ENCODE data around the gene CNGA2.

Gene CNGA2

DNA sequence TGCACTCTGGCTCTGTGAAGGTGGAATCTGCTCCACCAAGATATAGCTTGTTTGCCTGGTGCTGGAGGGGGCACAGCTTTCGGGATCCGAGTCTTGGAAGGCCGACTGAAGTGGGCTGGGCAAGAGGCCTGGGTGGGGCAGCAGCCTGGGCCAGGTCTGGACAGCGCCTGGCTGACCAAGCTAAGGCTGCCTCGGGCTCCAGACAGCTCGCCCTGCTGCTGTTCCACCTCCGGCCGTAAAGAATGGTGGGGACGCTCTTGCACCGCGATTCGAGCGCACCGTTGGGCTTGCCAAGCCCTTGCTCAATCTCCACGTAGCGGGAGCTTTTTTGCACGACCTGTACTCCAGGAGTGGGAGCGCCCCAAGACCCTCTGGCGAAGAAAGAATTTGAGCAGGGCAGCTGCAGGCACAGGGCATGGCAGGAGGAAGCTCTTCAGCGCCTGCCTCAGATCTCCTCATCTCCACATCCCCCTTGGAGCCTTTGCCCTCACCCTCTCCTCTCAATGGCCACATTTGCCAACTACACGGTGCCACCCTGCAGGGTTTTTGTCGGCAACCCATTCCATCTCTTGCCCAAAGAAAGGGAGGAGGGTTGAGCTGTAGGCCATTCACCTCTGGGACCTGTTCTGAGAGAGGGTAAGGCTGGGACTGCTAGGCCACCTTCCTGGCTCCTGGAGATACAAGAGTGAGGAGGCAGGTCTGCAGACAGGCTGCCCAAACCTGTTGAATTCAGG, 18.9 kb downstream of the CNGA2 start:
- DNase-seq (ENCODE audit: low spot score): no peak

DNA sequence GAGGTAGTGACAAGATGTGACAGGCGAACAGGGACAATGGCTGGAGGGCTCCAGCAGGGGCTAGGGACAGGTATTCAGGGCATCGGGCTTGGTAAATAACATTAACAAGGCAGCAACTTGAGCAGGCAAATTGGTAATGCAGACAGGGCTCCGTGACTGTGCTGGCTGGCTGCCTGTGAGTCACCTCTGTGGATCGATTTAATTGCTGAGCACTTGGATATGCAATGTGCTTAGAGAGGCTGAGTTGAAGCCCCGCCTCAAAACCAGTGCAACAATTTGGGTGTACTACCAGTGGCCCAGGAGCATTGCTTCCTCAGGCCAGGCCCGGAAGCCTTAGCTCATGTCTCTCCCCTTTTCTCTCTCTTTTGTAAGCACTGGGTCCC, 19.5 kb downstream of the CNGA2 start:
- no peak for DNase-seq (ENCODE audit: low spot score)

DNA sequence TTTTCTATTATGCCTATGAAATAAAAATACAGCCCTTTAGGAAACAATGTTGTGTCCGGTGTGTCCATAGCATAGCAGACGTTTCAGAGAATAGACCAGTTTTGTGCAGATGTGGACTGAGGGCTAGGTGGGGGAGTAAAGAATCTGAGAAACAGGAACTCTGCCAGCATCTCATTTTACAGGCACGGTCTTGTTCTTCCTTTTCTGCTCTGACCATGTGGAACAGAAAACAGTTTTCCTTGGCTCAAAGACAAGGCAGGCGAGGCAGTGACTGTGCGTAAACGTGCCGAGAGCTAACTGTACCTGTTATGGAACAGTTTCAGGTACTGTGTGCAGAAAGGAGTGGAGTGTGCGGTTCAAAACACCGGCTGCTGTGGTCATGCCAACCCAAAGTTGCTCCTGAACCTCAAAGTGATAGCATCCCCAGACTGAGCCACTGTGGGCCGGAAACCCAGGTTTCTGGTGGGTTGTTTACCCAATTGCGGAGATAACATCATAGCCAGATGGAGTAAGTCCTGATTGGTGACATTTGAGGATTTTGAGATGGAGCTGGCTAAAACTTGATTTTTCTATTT, 20.2 kb downstream of the CNGA2 start:
- DNase-seq (ENCODE audit: low spot score): no peak

DNA sequence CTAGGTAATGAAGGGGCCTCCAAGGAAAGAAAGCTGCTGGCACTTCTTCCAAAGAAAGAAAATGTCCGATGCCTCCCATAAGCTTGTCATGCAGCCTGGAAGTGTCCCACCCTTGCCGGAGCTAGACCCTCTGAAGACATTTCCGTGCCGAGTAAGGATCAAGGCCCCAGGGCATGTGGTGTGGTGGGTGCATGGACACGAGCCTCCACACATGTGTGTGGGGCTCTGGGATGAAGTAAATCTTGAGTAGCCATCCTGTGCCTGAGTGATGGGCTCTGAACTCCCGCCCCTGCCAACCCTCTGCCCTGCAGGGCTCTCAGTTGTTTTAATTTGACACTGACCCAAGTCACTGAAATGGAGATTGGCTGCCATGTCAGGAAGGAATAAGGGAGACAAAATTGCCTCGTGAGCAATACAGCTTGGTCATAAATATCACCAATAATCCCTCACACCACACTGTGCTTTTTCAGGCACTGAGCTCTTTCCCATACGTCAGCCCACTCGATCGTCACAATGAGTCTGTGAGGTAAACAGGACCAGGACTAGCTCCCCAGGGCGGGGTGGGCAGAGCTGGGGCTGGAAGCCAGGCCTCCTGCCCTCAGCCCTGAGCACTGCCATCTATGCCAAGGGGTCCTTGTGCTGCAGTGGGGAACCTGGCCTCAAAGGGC, 24.6 kb downstream of the CNGA2 start:
- DNase-seq (ENCODE audit: low spot score): no peak

DNA sequence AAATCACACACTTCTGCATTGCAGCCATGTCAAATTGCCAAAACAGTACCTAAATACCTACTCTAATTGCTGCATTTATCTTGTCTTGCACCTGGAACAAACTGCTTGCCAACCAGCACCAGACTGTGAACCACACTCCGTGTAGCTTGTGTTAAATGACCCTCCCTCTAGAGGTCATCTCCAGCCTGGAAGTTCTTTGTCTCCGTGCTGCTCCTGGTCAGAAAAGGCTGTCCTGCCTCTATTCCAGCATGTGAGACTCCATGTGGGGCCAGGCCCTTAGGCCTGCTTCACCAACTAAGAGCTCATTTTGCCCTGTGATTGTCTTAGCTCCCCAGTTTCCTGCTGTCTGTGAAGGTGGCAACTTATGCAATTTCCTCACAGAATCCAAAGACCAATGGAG, 28.3 kb downstream of the CNGA2 start:
- DNase-seq (ENCODE audit: low spot score): no peak

DNA sequence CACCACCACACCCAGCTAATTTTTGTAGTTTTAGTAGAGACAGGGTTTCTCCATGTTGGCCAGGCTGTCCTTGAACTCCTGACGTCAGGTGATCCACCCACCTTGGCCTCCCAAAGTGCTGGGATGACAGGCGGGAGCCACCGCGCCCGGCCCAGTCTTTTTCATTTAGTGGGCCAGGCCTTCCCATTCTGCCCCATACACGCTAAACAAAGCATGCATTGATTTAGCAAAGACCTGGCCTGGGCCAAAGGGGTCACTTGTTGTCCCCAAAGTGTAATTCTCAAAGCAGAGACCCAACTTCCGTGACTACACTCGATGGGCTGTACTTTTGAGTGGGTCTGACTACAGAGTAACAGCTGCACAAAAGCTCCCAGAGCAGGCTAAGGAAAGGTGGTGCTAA, 29.2 kb downstream of the CNGA2 start:
- no peak for DNase-seq (ENCODE audit: low spot score)

DNA sequence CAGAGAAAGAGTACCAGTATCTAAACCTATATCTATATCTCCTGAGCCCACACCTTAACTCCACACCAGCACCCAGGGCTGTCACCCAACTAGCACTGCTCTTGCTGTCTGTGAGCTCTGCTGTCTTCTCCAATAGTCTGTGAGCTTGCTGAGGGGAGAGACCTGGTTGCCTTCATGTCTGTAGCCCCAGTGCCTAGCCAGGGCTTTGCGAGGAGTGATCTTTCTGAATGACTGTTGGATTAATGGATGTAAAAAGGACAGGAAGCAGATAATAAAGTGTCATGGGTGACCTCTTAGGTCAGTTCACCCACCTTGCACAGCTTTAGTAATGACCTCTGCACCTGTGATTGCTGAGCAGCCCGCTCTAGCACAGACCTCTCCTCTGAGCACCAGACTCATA, 30.5 kb downstream of the CNGA2 start:
- no peak for DNase-seq (ENCODE audit: low spot score)

DNA sequence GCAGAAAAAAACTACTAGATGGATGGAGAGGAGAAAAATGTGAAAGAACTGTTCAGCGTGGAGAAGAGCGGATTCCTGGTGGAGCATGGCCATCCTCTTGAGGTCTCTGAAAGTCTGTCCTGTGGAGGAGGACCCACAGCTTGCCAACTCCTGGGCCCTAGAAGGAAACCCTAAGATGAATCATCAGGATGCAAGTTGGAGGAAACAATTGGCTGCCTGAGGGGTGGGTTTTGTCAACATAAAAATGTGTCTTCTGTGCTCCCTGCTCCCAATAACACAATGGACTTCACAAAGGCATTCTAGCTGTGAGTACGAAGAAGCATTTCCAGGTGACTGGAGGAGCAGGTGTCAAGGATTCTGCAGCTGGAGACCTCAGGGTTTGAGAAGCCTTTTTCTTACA, 37.2 kb downstream of the CNGA2 start:
- DNase-seq (ENCODE audit: low spot score): no peak

DNA sequence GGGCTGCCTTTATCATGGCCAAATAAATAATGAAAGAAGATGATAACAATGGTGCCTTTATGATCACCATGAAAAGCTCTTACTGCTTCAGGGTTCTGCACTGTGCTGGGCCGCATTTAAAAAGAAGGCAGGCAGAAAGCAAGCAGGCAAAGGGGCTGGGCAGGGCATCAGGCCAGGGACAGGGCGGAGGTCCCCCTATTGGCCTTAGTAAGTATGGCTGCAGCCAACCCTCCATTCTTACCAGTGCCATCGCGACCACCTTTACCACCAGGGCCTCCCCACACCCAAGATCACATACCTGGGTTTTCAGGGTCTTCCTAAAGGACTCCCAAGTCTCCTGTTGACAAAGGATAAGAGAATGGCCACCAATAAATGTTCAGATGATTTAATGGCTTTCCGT, 38.9 kb downstream of the CNGA2 start:
- DNase-seq (ENCODE audit: low spot score): no peak

DNA sequence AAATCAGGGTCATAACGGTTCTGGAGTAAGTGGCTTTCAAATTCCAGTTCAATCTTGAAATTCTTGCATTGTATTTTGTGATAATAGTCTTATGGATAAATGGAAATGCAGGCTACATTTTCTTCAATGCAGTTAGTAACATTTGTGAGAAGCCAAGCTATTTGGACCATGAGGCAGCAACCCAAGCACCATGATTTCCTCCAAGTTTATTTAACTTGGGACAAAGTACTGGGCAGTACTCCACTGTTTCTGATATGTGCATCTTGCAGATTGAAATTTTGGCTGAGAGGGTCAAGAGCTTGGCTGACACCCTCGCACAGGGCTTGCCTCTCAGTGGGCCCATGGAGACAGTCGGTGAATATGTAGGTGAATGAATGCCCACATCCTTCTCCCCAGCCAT, 39.9 kb downstream of the CNGA2 start:
- DNase-seq (ENCODE audit: low spot score): no peak

DNA sequence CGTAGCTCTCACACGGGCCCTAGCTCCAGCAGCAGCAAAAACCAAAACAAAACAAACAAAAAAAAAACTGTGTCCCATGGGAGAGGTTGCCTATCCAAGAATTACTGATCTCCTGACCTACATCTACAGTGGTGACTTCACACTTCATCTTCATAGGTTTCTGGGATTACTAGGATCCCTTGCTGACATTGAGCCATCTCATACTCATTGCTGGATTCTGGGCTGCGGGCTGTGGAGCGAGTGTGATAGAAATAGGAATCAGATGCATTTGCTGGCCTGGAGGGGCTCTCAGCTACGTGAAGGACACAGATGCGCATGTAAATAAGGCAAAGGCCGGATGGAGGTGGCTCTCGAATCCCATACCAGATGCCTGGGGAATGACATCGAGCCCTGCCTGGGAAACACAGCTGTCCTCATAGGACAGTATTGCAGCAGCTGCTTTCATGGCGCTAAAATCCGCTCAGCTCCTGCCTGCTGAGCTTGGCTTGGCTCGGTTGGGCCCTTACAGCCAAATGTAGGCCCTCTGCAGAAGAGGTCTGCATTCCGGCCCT, 41.7 kb downstream of the CNGA2 start:
- DNase-seq (ENCODE audit: low spot score): no peak

DNA sequence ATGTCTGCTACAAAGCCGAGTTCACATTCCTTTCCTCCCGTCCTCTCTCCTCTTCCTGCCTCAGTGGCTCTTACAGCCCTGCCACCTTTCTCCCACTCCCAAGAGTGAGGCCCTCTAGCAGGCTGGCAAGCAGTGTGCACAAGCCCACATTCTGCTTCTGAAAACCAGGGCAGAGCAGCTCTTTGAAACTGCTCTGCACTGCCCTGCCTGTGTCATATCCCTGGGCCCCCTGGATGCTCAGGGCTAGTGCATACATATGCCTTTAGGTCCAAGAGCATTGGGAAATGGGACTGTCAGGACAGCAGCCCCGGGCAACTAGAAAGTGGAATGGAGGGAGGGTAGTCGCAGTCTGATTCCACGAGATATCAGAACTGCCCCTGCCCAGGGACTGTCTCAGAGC, 42.4 kb downstream of the CNGA2 start:
- DNase-seq (ENCODE audit: low spot score): no peak

DNA sequence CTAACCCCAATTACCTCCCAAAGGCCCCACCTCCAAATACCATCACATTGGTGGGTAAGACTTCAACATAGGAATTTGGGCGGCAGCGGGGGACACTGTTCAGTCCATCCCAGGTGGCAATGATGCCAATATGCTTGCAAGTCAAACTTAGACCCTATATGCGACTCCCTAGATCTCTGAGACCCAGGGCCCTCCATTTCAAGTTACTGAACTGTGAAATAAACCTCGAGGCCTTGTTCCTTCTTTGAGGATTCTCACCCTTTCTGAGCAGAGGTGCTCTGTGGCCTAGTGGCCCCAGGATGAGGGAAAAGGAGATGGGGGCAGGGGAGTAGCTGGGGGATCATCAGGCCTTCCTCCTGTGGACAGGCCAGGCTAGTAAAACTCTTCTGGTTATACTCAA, 44.7 kb downstream of the CNGA2 start:
- no peak for DNase-seq (ENCODE audit: low spot score)

DNA sequence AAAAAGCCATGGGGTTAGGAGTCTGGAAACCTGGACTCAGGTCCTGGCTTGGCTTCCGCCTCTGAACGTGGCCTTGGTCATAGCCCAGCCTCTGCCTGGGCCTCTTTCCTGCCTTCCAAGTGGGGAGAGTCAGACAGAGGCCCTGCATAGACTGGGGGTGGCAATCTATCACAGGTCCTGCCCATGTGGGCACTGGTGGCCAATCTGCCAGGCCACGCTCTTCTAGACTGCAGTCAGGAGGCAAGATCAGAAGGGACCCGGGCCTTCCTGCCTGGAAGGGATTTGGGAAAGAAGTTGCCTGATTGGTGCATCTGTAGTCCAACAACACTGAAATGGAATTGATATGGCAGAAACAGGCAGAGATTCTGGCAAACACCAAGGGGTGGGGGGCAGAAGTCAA, 46.1 kb downstream of the CNGA2 start:
- DNase-seq (ENCODE audit: low spot score): no peak

DNA sequence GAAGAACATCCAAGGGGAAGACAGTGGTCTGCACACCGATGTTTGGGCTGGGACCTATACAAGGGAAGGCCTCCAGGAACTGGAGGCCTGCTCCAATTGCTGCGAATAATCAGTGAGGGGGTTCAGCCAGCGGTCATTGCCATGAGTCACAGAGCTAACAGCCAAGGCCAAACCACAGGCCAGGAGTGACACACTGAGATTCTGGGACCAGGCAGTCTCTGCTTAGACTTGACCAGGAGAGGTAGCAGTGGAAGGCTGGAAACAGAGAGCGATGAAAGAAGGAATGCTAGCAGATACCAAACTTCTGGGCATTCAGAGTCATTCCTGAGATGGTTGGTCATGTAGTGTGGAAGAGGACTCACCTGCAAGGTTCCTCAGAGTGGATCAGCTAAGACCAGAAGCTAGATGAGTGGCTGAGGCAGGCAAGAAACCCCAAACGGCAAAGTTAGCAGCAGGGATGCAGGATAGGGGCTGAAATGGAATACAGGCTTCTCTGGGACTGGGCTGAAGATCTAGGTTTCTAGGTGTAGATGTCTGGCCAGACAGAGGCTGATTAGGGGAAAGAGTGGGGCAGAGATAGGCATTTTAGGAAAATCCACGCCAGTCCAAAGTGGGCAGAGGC, 54.7 kb downstream of the CNGA2 start:
- DNase-seq (ENCODE audit: low spot score): no peak

DNA sequence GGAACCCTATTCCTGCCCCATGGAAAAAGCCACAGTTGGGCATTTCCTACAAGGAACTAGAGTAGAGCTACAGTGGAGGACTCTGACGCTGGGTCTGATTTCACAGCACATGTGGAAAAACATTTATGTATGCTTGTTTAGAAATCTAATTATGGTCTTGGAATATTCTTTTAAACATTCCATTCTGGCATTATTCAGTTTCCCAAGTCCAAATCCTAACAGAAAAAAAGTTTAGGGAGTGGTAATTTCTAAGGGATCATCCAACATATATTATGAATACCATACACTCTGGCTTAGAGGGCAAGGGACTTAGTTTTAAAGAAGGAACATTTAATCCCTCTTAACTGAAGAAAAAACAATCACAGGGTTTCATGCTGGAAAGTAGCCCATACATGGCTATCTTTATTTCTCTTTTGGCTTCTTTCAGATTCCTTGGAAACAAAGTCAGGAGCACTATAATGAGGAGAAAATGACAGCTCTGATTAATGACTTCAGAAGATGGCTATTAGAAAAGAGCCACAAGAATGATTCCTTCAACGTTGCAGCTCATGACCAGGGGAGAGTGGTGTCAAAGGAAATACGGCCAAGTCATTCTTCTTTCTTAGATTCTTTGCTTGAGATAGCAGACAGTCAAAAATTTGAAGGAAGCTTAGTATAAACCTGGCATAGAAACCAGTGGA, 56.1 kb downstream of the CNGA2 start:
- no peak for DNase-seq (ENCODE audit: low spot score)

DNA sequence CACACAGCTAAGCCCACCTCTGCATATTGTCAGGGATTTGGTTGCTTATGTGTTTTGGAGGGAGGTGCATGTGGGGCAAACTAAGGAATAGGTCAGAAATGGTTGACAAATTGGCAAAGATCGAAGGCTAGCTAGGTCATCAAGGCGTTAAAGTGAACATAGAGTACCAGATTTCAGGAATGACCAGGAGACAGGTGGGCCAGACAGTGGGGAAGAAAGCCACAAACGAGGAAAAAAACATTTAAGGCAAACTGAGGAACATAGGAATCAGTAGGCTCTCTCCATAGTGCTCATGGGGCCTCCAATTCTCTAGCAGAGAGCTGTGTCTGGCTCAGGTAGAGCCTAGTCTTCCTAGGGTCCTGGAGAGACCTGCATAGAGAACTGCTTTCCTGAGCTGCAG, 57.4 kb downstream of the CNGA2 start:
- DNase-seq (ENCODE audit: low spot score): no peak

DNA sequence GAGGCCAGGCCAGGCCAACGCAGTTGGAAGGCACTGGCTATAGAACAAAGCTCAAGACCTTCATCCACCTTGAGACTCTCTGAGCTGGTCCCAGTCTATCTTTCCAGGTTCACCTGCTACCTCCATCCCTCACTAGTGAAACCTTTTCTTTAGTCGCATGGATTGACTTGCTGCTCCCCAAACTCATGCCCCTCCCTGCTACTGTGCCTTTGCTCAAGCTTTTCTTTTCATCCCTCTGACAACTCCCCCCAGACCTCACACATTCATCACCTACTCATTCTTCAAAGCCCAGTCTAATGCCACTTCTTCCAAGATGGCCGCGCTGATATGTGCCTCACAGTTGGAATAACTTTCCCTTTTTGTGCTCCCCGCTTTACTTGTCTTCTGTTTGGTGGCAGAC, 58.0 kb downstream of the CNGA2 start:
- DNase-seq (ENCODE audit: low spot score): no peak

DNA sequence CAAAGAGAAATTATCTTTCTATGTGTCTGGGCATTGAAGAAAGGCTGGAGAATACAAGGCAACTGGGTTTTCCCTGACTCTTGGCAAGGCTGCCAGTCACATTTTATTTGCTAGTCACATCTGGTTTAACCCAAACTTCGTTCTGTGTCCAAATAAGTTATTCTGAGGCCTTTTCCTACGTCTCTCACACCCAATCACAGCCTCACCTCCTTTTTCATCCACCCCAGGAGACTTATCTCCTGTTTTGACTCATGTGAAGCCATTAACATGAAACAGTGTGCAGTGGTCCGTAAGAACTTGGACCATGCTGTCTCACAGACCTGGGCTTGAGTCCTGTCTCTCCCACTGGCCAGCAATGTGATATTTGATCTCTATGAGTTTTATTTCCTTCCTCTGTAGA, 59.3 kb downstream of the CNGA2 start:
- DNase-seq (ENCODE audit: low spot score): no peak
